Measurements from ENCODE around the gene PLA1A. TPM values are rescaled to one million over a fixed set of nuclear protein-coding genes. Genes with fewer than 3 reads are reported as not detected.
A peak's percentile ranks its signal among the peaks of the same experiment; 100 is the strongest.

Gene PLA1A
- total and polyA plus RNA-seq, 8 donors = 1.1 to 16.9 (median 3.3) TPM; not detected in 2

- no peaks in the 10 kb centered on the region for H3K9me3 ChIP-seq
- H3K27ac ChIP-seq = peak overlapping the region; percentile 87 to 93 (median 90)
- peak overlapping the region; percentile 51 to 72 (median 60) for H3K4me3 ChIP-seq
- H3K36me3 ChIP-seq = no peaks in the 10 kb centered on the region
- H3K27me3 ChIP-seq = no peaks in the 10 kb centered on the region
- DNase-seq = peak in 1 of 2 donors; percentile 69
- 14 to 24% (median 21%) methylated on average over 16 of the region's 16 CpGs for WGBS, 5 donors
- H3K4me1 ChIP-seq = peaks cover 5 to 28% (median 19%) of the 10 kb centered on the region in 4 donors
- intact Hi-C loops (cut with DNase I; ENCODE audit: low total_unique reads) = no loop called here
- TF ChIP-seq EP300 (IDR thresholded peaks at IDR 0.05) (no peak), POLR2AphosphoS5 (IDR thresholded peaks at IDR 0.05) (no peak), POLR2A (IDR thresholded peaks at IDR 0.05) (no peak), CTCF (IDR thresholded peaks at IDR 0.05) (no peak)
Observed at GRCh38 chr3:119580067-119580760, 17.5 kb upstream of the PLA1A start.

- peaks cover 0 to 10% (median 4%) of the 10 kb centered on the region in 4 donors for H3K36me3 ChIP-seq
- no peaks in the 10 kb centered on the region for H3K27me3 ChIP-seq
- TF ChIP-seq EP300 (IDR thresholded peaks at IDR 0.05) (no peak), CTCF (IDR thresholded peaks at IDR 0.05) (no peak), POLR2AphosphoS5 (IDR thresholded peaks at IDR 0.05) (no peak), POLR2A (IDR thresholded peaks at IDR 0.05) (no peak)
- peaks cover 5 to 28% (median 19%) of the 10 kb centered on the region in 4 donors for H3K4me1 ChIP-seq
- no peak overlapping the region for H3K27ac ChIP-seq
- no peaks in the 10 kb centered on the region for H3K9me3 ChIP-seq
- intact Hi-C loops (cut with DNase I; ENCODE audit: low total_unique reads) = no loop called here
- DNase-seq = no peak
- H3K4me3 ChIP-seq = no peak overlapping the region
- WGBS, 5 donors = 71 to 86% (median 85%) methylated on average over 6 of the region's 6 CpGs
Observed at GRCh38 chr3:119582178-119582577, 15.5 kb upstream of the PLA1A start.

- intact Hi-C loops (cut with DNase I; ENCODE audit: low total_unique reads) = no loop called here
Observed at GRCh38 chr3:119585208-119585607, 12.5 kb upstream of the PLA1A start.

More at GRCh38 chr3:119585208-119585607, 12.5 kb upstream of the PLA1A start:
- H3K27ac ChIP-seq = no peak overlapping the region
- peaks cover 4 to 14% (median 9%) of the 10 kb centered on the region in 4 donors for H3K4me1 ChIP-seq
- TF ChIP-seq POLR2AphosphoS5 (IDR thresholded peaks at IDR 0.05) = no peak
- TF ChIP-seq EP300 (IDR thresholded peaks at IDR 0.05) = no peak
- no peak for TF ChIP-seq CTCF (IDR thresholded peaks at IDR 0.05)
- TF ChIP-seq POLR2A (IDR thresholded peaks at IDR 0.05) = no peak
- 94 to 97% (median 96%) methylated on average over 10 of the region's 10 CpGs for WGBS, 5 donors
- H3K27me3 ChIP-seq = no peaks in the 10 kb centered on the region
- DNase-seq = no peak
- no peaks in the 10 kb centered on the region for H3K9me3 ChIP-seq
- H3K36me3 ChIP-seq = peaks cover 0 to 15% (median 4%) of the 10 kb centered on the region in 4 donors
- no peak overlapping the region for H3K4me3 ChIP-seq
